Umbilical cord (tissue), 2 donors: ENCODE results near the gene SLC12A5. TPM values are rescaled to one million over a fixed set of nuclear protein-coding genes. Genes with fewer than 3 reads are reported as not detected.

ENCODE experiments used
- DNase-seq: peaks from one replicate; pipeline ENCODE4 v3.0.0-alpha.2; 2015; ENCODE audit warnings: low spot score
- total RNA-seq: library from RNA; depleted of rRNA; stranded (reverse); fragments of >200 nt; gene quantifications from one replicate; pipeline ENCODE4 v1.2.3, GENCODE V29; 2014; ENCODE audit warnings: low replicate concordance; ENCODE audit not compliant: insufficient read depth

The SLC12A5 gene
- total RNA-seq, 1 donor from 2014 or later, result 9.1 TPM

DNA sequence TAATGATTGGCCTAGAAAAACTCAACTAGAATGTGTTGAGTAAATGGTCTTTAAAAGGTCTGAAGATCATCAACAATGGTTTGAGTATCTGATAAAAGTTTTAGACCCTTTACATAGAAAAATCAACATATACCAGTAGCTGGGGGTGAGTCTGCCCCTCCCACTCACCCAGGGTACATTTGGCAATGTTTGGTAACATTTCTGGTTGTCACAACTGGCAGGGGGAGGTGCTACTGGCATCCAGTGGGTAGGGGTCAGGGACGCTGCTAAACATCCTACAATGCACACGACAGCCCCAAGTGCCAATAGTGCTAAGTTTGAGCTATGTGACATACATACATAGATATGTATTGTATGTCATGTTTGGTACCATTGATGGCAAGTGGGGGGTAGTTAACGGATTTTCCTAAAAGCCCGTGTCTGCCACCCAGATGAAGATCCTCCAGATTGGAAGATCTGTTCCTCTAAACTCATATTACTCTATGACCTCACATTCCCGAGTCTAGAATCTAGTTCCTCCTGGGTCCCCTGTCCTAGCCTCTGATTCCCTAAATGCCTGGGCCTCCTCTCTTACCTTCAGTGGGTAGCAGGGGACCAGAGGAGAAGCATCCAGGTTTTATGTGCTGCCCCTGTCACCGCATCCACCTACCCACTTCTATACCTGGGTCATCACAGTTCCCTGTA lies 22.9 kb upstream of the SLC12A5 start:
- DNase-seq, result no peak

DNA sequence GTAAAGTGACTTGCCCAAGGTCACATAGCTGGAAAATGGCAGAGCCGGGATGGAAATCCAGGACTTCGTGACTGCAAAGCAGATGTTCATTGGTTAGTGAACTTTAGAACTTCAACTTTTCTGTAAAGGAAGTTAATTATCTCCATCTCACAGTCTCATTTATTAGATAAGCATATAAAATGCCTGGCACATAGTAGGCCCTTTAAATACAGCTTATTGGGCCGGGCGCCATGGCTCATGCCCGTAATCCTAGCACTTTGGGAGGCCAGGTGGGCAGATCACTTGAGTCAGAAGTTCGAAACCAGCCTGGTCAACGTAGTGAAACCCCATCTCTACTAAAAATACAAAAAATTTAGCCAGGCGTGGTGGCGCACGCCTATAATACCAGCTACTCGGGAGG lies 22.1 kb upstream of the SLC12A5 start:
- no peak for DNase-seq

DNA sequence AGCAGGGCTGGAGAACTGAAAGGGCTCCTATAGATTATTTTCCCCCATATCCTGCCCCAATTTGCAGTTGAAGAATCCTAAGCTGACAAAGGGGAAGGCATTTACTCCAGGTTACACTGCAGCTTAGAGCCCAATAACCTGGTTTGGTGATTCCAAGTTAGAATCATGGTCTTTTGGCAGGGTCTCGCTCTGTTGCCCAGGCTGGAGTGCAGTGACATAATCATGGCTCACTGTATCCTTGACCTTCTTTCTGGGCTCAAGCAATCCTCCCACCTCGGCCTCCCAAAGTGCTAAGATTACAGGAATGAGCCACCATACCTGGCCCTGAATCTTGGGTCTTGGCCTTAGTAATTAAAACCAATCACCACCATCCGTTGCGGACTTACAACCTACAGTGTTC lies 21.3 kb upstream of the SLC12A5 start:
- DNase-seq, result no peak

DNA sequence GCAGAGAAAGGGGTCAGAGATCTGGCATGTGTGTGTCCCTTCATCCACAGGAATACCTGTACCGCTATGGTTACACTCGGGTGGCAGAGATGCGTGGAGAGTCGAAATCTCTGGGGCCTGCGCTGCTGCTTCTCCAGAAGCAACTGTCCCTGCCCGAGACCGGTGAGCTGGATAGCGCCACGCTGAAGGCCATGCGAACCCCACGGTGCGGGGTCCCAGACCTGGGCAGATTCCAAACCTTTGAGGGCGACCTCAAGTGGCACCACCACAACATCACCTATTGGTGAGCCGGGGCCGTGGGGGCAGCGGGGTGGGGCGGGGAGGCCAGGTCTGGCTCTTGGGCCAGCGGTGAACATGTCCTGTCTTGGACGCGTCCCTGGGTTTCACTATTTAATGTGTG lies 19.2 kb upstream of the SLC12A5 start:
- DNase-seq, result no peak

DNA sequence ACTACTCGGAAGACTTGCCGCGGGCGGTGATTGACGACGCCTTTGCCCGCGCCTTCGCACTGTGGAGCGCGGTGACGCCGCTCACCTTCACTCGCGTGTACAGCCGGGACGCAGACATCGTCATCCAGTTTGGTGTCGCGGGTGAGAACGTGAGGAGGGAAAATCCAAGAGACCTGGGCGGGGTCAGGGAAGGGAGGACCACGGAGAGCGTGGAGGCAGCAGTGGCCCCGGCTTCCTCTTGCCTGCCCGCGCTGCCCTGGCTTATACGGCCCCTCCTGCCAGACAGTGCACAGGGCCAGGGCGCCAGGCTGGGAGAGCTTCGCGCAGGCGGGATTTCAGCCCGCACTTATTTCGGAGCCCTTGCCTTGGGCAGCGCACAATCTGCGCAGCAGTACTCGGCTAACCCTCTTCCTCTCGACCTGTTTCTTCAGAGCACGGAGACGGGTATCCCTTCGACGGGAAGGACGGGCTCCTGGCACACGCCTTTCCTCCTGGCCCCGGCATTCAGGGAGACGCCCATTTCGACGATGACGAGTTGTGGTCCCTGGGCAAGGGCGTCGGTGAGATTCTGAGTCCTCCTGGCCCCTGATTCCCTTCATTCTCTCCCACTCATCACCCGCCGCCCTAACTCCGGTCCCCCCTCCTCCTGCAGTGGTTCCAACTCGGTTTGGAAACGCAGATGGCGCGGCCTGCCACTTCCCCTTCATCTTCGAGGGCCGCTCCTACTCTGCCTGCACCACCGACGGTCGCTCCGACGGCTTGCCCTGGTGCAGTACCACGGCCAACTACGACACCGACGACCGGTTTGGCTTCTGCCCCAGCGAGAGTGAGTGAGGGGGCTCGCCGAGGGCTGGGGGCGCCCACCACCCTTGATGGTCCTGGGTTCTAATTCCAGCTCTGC lies 18.3 kb upstream of the SLC12A5 start:
- DNase-seq, result no peak

DNA sequence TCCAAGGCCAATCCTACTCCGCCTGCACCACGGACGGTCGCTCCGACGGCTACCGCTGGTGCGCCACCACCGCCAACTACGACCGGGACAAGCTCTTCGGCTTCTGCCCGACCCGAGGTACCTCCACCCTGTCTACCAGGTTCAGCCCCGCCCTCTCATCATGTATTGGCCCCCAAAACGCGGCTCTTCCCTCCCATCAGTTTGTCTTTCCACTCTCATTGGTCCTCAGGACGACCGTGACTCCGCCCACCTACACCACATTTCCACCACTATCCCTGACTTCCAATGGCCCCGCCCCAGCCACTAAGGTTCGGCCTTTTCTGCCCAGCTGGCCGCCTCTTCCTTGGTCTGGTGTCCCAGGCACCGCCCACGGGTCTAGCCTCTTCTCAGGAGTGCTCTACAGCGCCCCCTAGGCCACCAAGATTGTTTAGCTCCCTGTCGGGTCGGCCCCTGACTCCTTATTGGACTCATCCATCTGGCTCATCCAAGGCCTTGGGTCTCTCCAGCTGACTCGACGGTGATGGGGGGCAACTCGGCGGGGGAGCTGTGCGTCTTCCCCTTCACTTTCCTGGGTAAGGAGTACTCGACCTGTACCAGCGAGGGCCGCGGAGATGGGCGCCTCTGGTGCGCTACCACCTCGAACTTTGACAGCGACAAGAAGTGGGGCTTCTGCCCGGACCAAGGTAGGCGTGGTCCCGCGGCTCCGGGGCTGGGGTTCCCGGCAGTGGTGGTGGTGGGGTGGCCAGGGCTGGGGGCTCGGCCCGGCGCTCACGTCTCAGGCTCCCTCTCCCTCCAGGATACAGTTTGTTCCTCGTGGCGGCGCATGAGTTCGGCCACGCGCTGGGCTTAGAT lies 17.2 kb upstream of the SLC12A5 start:
- DNase-seq, result peak; percentile 21

GRCh38 chr20:46012921-46013320 lies 16.1 kb upstream of the SLC12A5 start:
- DNase-seq, result no peak

GRCh38 chr20:46013322-46013828 lies 15.6 kb upstream of the SLC12A5 start:
- no peak for DNase-seq

- DNase-seq, result peak; percentile 18
These were observed 15.0 kb upstream of the SLC12A5 start for GRCh38 chr20:46013829-46014516.

DNA sequence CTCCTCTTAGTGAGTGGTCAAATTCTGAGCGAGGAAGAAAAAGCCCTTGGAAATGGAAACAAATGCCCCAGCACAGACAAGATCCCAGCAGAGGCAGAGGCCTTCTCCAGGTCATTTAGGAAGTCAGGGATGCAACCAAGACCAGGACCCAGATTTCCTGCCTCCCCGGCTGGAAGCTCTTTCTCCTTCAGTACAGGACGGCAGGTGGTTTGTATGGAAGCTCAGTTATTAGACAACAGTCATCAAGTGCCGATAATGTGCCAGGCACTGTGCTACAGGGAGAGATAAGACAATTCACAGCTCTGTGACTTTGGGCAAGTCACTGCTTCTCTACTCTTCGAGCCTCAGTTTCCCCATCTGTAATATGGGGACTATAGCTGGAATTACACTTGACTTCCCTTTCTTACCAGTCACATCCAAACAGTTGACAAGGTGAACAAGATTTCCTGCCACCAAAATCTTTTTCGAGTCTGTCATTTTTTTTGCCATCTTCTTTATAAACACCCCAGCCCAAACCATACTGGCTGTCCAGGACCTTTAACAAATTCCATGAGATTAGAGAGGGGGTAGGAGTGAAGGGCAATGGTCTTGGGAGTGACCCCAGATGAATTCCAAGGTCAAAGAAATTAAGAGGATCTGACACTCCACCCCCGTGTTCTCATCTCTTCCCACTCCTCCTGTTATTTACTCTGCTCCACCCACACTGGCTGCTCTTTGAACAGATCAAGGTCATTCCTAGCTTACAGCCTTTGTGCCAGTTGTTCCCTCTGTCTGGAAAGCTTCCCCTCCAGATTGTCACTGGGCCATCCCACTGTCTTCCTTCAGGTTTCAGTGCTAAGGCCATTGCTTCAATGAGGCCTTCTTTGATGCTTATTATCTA lies 14.3 kb upstream of the SLC12A5 start:
- DNase-seq, result no peak

GRCh38 chr20:46017272-46017671 lies 11.7 kb upstream of the SLC12A5 start:
- no peak for DNase-seq

- DNase-seq, result no peak
These were observed 10.9 kb upstream of the SLC12A5 start for GRCh38 chr20:46018112-46018511.

GRCh38 chr20:46018611-46019010 lies 10.4 kb upstream of the SLC12A5 start:
- DNase-seq, result no peak

DNA sequence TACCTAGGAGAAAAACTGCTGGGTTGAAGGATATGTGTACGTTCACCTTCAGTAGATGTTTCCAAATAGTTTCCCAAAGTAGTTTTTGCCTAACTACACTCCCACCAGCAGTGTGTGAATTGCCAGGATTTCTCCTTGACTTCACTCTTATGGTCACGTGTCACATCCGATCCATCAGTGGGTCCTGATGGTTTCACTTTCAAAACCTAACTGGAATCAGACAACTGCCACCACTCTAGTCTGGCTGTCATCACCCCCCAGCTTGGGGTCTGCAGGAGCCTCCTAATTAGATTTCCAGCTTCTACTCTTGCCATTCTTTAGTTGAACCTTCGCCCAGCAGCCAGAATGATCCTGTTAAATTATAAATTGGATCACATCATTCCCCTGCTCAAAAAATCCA lies 8.5 kb upstream of the SLC12A5 start:
- no peak for DNase-seq

GRCh38 chr20:46021361-46022359 lies 7.4 kb upstream of the SLC12A5 start:
- DNase-seq, result no peak

DNA sequence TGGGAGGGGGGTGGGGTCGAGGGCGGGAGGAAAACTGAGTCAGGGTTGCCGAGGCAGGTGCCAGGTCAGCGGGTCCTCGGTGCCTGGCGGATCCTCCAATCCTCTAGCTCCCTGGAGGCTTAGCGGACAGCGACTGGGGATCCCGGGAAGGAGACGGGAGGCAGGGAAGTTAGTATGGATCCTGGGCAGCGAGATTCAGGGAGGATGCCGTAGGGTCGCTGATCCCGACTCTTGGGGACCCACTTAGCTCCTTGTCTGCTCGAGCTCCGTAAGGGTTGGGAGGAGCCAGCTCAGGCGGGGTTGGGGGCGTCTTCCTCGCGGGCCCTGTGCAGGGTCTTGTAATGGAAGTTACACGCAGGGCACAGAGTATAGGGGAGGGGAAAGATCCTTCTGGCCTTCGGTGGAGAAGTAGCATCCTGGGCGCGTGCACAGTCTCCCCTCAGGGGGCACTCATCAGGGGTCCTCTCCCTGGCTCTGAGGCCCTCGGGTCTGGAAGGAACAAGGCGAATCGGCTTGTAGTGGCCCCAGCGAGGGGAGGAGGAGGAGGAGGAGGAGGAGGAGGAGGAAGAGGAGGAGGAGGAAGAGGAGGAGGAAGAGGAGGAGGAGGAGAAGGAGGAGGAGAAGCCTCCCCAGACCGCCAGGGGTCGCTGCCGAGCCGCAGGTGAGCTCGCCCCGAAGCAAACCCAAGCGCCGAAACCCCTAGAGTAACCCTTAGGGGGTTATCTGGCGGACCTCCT lies 6.4 kb upstream of the SLC12A5 start:
- no peak for DNase-seq

DNA sequence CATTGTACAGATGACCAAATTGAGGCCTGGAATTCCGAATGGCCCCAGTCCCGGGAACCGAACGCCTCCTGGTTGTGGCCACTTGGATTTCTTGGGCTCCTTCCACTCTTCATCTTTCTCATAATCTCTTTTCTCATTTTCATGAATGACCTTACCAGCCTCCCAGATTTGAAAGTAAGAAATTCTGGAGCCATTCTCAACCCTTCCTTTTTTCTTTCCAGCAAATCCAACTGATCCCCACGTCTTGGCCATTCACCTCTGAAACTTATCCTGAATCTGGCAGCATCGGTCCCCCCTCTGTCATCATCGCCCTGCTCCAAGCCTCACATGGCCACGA lies 5.9 kb upstream of the SLC12A5 start:
- no peak for DNase-seq

DNA sequence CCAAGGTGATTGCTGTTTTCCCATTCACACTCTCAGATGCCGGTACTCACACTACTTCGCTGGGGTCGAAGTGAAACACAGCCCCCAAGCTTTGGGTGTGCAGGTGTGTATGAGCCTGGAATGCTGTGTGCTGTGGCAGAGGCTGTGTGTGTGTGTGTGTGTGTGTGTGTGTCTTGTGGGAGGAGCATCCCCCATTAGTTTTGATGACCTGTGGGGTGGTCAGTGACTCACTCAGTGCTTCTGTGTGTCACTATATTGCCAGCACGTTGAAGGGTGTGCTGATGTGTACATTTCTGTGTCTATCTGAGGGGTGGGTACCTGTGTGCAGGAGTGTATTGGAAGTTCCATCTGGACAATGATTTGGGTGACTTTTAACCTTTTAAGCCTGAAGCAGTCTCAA lies 5.0 kb upstream of the SLC12A5 start:
- DNase-seq, result no peak
